Measurements from ENCODE around the gene PKIB.

The PKIB gene

DNA sequence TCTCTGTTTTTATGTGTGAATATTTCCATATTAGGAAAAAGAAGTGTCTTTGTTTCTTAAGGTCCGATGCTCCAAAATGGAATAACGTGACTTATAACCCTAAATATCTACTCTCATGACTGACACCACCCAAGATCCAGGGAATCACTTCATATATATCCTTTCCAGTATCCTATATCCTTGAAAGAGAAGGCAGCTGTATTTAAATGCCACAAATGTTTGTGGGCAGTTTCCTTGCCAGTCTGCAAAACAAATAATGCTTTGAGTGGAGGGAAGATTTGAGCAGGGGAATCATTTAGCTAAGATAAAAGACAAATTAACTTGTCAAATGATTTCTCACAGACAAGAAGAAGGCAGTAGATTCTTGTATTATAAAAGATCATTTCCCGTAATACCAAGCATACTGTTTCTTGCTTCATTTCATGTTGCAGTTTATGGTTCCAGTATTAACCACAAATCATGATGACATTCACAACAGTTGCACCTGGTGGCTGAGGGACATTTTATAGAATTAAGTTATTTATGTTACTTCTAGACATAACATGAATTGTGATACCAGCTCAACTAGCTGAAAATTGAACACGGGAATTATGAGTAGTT lies 139.3 kb downstream of the PKIB start:
- TF ChIP-seq, protein P1, sequence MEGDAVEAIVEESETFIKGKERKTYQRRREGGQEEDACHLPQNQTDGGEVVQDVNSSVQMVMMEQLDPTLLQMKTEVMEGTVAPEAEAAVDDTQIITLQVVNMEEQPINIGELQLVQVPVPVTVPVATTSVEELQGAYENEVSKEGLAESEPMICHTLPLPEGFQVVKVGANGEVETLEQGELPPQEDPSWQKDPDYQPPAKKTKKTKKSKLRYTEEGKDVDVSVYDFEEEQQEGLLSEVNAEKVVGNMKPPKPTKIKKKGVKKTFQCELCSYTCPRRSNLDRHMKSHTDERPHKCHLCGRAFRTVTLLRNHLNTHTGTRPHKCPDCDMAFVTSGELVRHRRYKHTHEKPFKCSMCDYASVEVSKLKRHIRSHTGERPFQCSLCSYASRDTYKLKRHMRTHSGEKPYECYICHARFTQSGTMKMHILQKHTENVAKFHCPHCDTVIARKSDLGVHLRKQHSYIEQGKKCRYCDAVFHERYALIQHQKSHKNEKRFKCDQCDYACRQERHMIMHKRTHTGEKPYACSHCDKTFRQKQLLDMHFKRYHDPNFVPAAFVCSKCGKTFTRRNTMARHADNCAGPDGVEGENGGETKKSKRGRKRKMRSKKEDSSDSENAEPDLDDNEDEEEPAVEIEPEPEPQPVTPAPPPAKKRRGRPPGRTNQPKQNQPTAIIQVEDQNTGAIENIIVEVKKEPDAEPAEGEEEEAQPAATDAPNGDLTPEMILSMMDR (IDR thresholded peaks at IDR 0.05; ENCODE audit: low read depth, low read length): no peak
- DNase-seq (ENCODE audit: extremely low read depth, low read depth): no peak

DNA sequence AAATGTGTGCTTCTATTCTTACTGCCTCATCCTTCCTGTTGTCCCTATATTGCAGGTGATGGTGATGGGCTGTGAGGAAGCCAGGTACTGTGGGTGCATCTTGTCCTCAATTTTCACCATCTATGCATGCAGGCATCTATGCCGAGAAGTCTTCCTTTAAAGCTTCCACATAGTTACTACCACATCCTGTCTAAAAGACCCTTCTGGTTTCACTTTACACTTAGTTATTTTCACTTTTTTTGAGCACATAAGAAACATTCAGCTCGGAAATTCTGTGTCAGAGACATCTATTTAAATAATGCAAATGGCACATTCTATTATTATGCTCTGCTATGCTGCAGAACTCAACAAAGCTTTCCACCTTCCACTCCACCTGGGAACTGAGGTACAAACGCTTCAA lies 141.1 kb downstream of the PKIB start:
- no peak for DNase-seq (ENCODE audit: extremely low read depth, low read depth)

DNA sequence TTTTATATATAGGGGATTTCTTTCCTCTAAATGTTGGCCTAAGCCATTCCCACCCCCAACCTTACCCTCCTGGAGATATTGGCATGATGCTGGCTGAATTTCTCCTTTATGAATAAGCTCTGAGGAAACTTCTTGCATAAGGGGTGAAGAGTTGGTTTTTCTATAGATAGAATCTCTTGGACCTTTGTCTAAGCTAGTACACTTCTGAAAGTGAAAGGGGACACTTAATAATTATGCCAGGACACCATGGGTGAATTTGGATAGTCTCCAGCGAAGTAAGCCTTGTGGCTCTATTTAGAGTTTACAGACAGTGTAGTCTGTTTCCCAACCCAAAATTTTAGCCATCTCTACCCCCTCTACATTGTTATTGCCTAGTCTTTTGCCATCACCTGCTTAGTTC lies 142.3 kb downstream of the PKIB start:
- no peak for DNase-seq (ENCODE audit: extremely low read depth, low read depth)
- TF ChIP-seq, protein P1 (IDR thresholded peaks at IDR 0.05; ENCODE audit: low read depth, low read length): no peak

More for the DNA sequence above, 141.1 kb downstream of the PKIB start:
- TF ChIP-seq, protein P1 (IDR thresholded peaks at IDR 0.05; ENCODE audit: low read depth, low read length): no peak

DNA sequence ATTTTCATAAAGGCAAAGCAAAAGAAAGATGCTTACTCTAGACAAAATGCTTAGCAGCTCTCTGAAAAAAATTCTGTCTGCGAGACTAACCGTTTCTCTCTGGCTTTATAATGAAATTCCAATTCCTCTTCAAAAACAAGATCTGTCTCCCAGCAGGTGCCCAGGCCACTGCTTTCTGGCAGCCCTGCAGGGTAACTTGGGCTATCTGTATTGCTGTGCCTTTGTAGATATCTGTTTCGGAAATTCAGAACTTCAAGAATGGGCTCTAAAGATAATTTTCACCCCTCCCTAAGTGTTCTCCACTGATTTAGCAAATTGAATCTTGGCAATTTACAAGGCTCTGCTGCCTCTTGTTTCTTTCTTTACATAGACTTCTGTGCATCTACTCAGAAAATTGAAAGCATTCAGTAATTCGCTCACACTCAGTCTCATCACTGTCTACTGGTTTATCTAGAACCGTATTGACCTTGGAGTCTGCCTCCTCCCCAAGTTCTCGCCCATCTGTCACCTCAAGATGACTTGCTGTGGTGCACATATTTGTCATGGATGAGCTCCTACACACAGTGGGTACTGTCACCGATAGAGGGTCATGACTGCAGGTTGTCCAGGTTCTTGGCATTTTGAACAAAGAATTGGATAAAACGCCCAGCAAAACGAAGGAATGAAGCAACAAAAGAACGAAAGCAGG lies 142.9 kb downstream of the PKIB start:
- DNase-seq (ENCODE audit: extremely low read depth, low read depth): no peak
- TF ChIP-seq, protein P1 (IDR thresholded peaks at IDR 0.05; ENCODE audit: low read depth, low read length): no peak

DNA sequence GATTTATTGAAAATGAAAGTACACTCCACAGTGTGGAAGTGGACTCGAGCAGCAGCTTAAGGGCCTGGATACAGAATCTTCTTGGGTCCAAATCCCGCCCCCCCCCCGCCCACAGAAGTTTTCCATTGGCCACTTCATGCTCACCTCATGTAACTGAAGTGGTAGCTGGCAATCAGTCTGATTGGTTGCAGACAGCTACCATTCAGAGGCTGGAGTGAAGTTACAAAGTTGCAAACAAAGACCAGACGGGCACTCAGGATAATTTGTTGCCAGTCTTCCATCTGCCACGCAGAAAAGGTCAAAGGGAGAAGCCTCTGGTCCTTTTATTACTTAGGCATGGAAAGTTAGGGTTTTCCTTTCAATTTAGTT lies 143.5 kb downstream of the PKIB start:
- TF ChIP-seq, protein P1 (IDR thresholded peaks at IDR 0.05; ENCODE audit: low read depth, low read length): no peak
- peak; percentile 18 for DNase-seq (ENCODE audit: extremely low read depth, low read depth)

DNA sequence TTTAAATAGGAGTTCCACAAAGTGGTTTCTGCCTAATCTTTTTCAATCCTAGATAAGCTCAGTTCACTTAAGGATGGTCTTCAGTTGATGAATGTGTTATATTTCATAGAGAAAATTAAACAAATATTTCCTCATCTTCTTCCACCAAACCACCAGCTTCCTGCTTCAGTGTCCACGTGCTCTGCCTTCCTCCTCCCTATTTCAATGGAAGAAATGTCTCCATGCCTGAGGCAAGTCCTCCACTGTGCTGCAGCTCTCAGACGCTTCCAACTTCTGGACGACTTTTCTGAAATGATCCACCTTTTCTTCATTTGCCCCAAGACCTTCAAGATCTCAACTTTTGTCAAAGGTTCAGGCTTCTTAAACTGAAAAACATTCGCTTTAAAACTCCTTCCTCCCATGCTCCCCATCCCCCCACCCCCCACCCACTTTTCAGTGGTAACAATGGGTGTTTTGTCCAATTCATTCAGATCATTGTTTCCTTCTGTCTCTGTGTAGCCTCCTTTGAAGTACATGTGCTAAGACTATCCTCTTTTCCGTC lies 144.1 kb downstream of the PKIB start:
- TF ChIP-seq, protein P1 (IDR thresholded peaks at IDR 0.05; ENCODE audit: low read depth, low read length): no peak
- DNase-seq (ENCODE audit: extremely low read depth, low read depth): no peak

DNA sequence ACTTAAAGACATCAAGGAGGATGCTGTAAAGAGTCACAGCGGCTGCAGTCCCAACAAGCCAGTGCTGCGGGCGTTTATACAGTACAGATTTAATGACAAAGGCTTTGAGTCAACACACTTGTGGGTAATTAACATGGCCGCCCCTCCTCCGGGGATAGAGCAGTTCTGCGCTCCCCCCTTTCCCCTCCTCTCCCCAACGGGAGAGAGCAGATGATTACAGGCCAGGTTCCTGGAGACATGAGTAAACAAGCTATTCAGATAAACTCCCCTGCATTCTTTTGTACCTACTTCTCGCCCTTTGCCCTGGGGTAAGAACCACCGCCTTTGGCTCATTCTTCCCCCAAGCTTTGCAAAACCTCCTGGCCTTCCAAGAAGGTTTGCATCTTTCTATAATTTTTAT lies 145.7 kb downstream of the PKIB start:
- no peak for DNase-seq (ENCODE audit: extremely low read depth, low read depth)
- TF ChIP-seq, protein P1 (IDR thresholded peaks at IDR 0.05; ENCODE audit: low read depth, low read length): no peak

All from AG09319 (cell line).